Mucosa of descending colon (tissue), 3 donors: ENCODE measurements around the gene SMIM36. TPM values are rescaled to one million over a fixed set of nuclear protein-coding genes. Genes with fewer than 3 reads are reported as not detected.

Source experiments
- ATAC-seq: fragments of 200-7000 bp; cut with Tn5 transposase; one replicate; pipeline ENCODE4 v1.9.1; 2020; ENCODE audit warnings: mild to moderate bottlenecking, moderate library complexity
- DNase-seq, 3 donors: peaks; one replicate each; pipeline ENCODE4 v3.0.0-alpha.2; 2020
- H3K36me3 ChIP-seq: fragments of 200-600 bp; one replicate; pipeline ENCODE4 v1.8.0; 2021; ENCODE audit warnings: low read depth, mild to moderate bottlenecking
- H3K4me1 ChIP-seq: fragments of 200-600 bp; one replicate; pipeline ENCODE4 v1.8.0; 2021; ENCODE audit warnings: low read depth, mild to moderate bottlenecking
- H3K4me3 ChIP-seq: fragments of 200-600 bp; one replicate; pipeline ENCODE4 v1.8.0; 2021; ENCODE audit warnings: mild to moderate bottlenecking
- H3K9me3 ChIP-seq: fragments of 200-600 bp; one replicate; pipeline ENCODE4 v1.8.0; 2021; ENCODE audit warnings: mild to moderate bottlenecking
- CTCF ChIP-seq: fragments of 200-600 bp; IDR thresholded peaks from one replicate; pipeline ENCODE4 v1.8.0; 2022; ENCODE audit warnings: antibody characterized with exemption, mild to moderate bottlenecking
- intact Hi-C, 2 donors: fragments of 100-400 bp; cut with DNase I in 1 of 2; cut with micrococcal nuclease in 1 of 2; formaldehyde crosslinking; loops; one replicate each; pipeline versions ENCODE4 v1.11.0 to v1.11.1; 2022; cut with DNase I, micrococcal nuclease
- total RNA-seq, 3 donors: library from RNA; stranded (reverse); fragmentation: NEBNext Ultra II Directional in 2 of 3; extraction: Animal tissue kit (Norgen Biotek cat#: 25700) in 2 of 3; gene quantifications; one replicate each; pipeline versions ENCODE4 v1.2.1 to v1.2.4, GENCODE V29; 2021 to 2023
- donor health status: DM: no; HTN: no; CAD: no; lungs with moderate emphysema.
- donor health status: DM: no; HTN: no; CAD: no.
- donor health status: DM: no; HTN: yes; CAD: no.

Gene SMIM36
- total RNA-seq, 3 donors from 2014 or later: not detected

- Histone ChIP-seq H3K4me1 (no peaks in the 10 kb centered on the region), H3K4me3 (no peak overlapping the region), H3K9me3 (no peaks in the 10 kb centered on the region), H3K36me3 (no peaks in the 10 kb centered on the region)
- DNase-seq (no peak), ATAC-seq (peak; percentile 77)
- no peak for TF ChIP-seq CTCF
- intact Hi-C loops: no loop called here
These were observed 108.9 kb downstream of the SMIM36 start for GRCh38 chr17:55402374-55402773.

Other genes starting within 250 kb of the SMIM36 start
- 10 to 100 TPM in 1 of 3 donors, 1 to 10 TPM in 2; 1.3 to 34.9 (median 3.5) TPM for gene HLF, start 246.5 kb downstream of the SMIM36 start, total RNA-seq
- 10 to 100 TPM; 10.3 to 22.8 (median 14.7) TPM for gene MMD, start 89.6 kb downstream of the SMIM36 start, total RNA-seq
- 10 to 100 TPM in 1 of 3 donors, 1 to 10 TPM in 2; 2.8 to 14.2 (median 7.5) TPM for gene TMEM100, start 211.4 kb upstream of the SMIM36 start, total RNA-seq
- gene PCTP, start 239.6 kb upstream of the SMIM36 start, total RNA-seq: 10 to 100 TPM; 25.8 to 41.2 (median 28.6) TPM